Measurements from ENCODE around the gene NDOR1. TPM values are rescaled to one million over a fixed set of nuclear protein-coding genes. Genes with fewer than 3 reads are reported as not detected.

Gene NDOR1
- total RNA-seq, 1 experiment from 2014 or later, result 22.7 TPM

DNA sequence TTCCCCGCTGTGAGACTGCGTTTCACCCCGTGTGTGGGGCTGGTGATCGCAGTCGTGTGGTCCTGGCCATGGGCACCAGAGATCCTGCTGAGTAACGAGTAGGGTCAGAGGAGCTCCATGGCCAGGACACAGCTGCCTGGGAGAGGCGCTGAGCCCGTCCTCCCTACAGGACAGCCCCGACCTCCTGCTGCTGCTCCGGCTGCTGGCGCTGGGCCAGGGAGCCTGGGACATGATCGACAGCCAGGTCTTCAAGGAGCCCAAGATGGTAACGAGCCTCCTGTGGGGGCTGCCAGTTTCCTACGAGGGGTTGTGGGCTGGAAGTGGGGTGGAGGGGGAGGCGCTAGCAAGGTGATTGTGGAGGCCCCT, 60.6 kb downstream of the NDOR1 start:
- no peaks in the 10 kb centered on the region for H3K27me3 ChIP-seq (ENCODE audit: control insufficient read depth, insufficient read depth, low read length)
- H3K36me3 ChIP-seq (replicated peaks; ENCODE audit: control insufficient read depth, insufficient read depth, low read length), result peaks cover 20% of the 10 kb centered on the region
- H3K4me3 ChIP-seq (ENCODE audit: insufficient read depth, low read depth, low read length), result no peak overlapping the region
- DNase-seq, result peak; percentile 51

Other genes starting within 250 kb of the NDOR1 start
- 1.3 and 2.0 TPM in 2 replicates for gene PTGDS, start 228.2 kb upstream of the NDOR1 start, total RNA-seq (2014; rRNA removed; shearing (Covaris generic))
- 0.21 and 0.33 TPM in 2 replicates for gene LCNL1, start 222.7 kb upstream of the NDOR1 start, total RNA-seq (2014; rRNA removed; shearing (Covaris generic))
- gene PAXX, start 213.3 kb upstream of the NDOR1 start, total RNA-seq (2014; rRNA removed; shearing (Covaris generic)), result 45.7 and 53.2 TPM in 2 replicates
- gene CLIC3, start 209.1 kb upstream of the NDOR1 start, total RNA-seq (2014; rRNA removed; shearing (Covaris generic)), result not detected in 2 replicates
- gene ABCA2, start 177.5 kb upstream of the NDOR1 start, total RNA-seq (2014; rRNA removed; shearing (Covaris generic)), result 6.8 and 10.4 TPM in 2 replicates
- not detected in 2 replicates for gene FUT7, start 173.6 kb upstream of the NDOR1 start, total RNA-seq (2014; rRNA removed; shearing (Covaris generic))
- 10.1 and 25.1 TPM in 2 replicates for gene NPDC1, start 159.5 kb upstream of the NDOR1 start, total RNA-seq (2014; rRNA removed; shearing (Covaris generic))
- not detected in 2 replicates for gene ENTPD2, start 151.6 kb upstream of the NDOR1 start, total RNA-seq (2014; rRNA removed; shearing (Covaris generic))
- 59.7 and 59.9 TPM in 2 replicates for gene SAPCD2, start 135.1 kb upstream of the NDOR1 start, total RNA-seq (2014; rRNA removed; shearing (Covaris generic))
- gene UAP1L1, start 128.2 kb upstream of the NDOR1 start, total RNA-seq (2014; rRNA removed; shearing (Covaris generic)), result 9.0 and 14.9 TPM in 2 replicates
- 70.5 and 70.9 TPM in 2 replicates for gene MAN1B1, start 118.7 kb upstream of the NDOR1 start, total RNA-seq (2014; rRNA removed; shearing (Covaris generic))
- gene DPP7, start 91.0 kb upstream of the NDOR1 start, total RNA-seq (2014; rRNA removed; shearing (Covaris generic)), result 15.8 and 18.2 TPM in 2 replicates
- gene GRIN1, start 66.5 kb upstream of the NDOR1 start, total RNA-seq (2014; rRNA removed; shearing (Covaris generic)), result 0.33 and 0.52 TPM in 2 replicates
- gene LRRC26, start 35.6 kb upstream of the NDOR1 start, total RNA-seq (2014; rRNA removed; shearing (Covaris generic)), result 0.59 and 0.67 TPM in 2 replicates
- gene TMEM210, start 33.6 kb upstream of the NDOR1 start, total RNA-seq (2014; rRNA removed; shearing (Covaris generic)), result not detected in 2 replicates
- 26.2 and 37.0 TPM in 2 replicates for gene ANAPC2, start 17.1 kb upstream of the NDOR1 start, total RNA-seq (2014; rRNA removed; shearing (Covaris generic))
- 109 and 143 TPM in 2 replicates for gene SSNA1, start 17.0 kb upstream of the NDOR1 start, total RNA-seq (2014; rRNA removed; shearing (Covaris generic))
- 19.3 and 23.3 TPM in 2 replicates for gene TPRN, start 5.0 kb upstream of the NDOR1 start, total RNA-seq (2014; rRNA removed; shearing (Covaris generic))
- gene TMEM203, start 52 bp upstream of the NDOR1 start, total RNA-seq (2014; rRNA removed; shearing (Covaris generic)), result 59.1 and 62.3 TPM in 2 replicates
- gene RNF208, start 16.5 kb downstream of the NDOR1 start, total RNA-seq (2014; rRNA removed; shearing (Covaris generic)), result 1.0 TPM in 2 replicates
- 0.83 and 2.9 TPM in 2 replicates for gene CYSRT1, start 19.5 kb downstream of the NDOR1 start, total RNA-seq (2014; rRNA removed; shearing (Covaris generic))
- gene RNF224, start 21.8 kb downstream of the NDOR1 start, total RNA-seq (2014; rRNA removed; shearing (Covaris generic)), result not detected in 2 replicates
- gene SLC34A3, start 25.2 kb downstream of the NDOR1 start, total RNA-seq (2014; rRNA removed; shearing (Covaris generic)), result 0.03 TPM in 1 of 2 replicates, not detected in the other
- gene TUBB4B, start 35.6 kb downstream of the NDOR1 start, total RNA-seq (2014; rRNA removed; shearing (Covaris generic)), result 238 and 257 TPM in 2 replicates
- gene STPG3, start 45.6 kb downstream of the NDOR1 start, total RNA-seq (2014; rRNA removed; shearing (Covaris generic)), result not detected in 2 replicates
- 112 and 121 TPM in 2 replicates for gene NELFB, start 49.6 kb downstream of the NDOR1 start, total RNA-seq (2014; rRNA removed; shearing (Covaris generic))
- gene TOR4A, start 72.0 kb downstream of the NDOR1 start, total RNA-seq (2014; rRNA removed; shearing (Covaris generic)), result 21.3 and 23.2 TPM in 2 replicates
- 27.7 and 34.8 TPM in 2 replicates for gene NRARP, start 96.6 kb downstream of the NDOR1 start, total RNA-seq (2014; rRNA removed; shearing (Covaris generic))
- 7.0 and 15.7 TPM in 2 replicates for gene EXD3, start 217.5 kb downstream of the NDOR1 start, total RNA-seq (2014; rRNA removed; shearing (Covaris generic))
- 0.78 and 1.0 TPM in 2 replicates for gene NOXA1, start 217.7 kb downstream of the NDOR1 start, total RNA-seq (2014; rRNA removed; shearing (Covaris generic))
- 0.55 and 0.76 TPM in 2 replicates for gene ENTPD8, start 235.7 kb downstream of the NDOR1 start, total RNA-seq (2014; rRNA removed; shearing (Covaris generic))

Data from H7 (cell line).